M059J (cell line): ENCODE results near the gene TCF19. TPM values are rescaled to one million over a fixed set of nuclear protein-coding genes. Genes with fewer than 3 reads are reported as not detected.
"Not testable (repeated sequence)": the region's sequence is repeated elsewhere in the genome, so short reads cannot be mapped to it uniquely, and the experiment has no call there.

Experiments
- DNase-seq: peaks from one replicate; pipeline ENCODE4 v3.0.0-alpha.2; 2012; ENCODE audit warnings: low read depth
- total RNA-seq: library from RNA; depleted of rRNA; stranded (reverse); fragments of >200 nt; shearing (Covaris generic); gene quantifications from 2 replicates; pipeline ENCODE4 v1.2.3, GENCODE V29; 2014

TCF19 gene
- total RNA-seq, 1 experiment from 2014 or later = 130 TPM

- no peak for DNase-seq
Measured at GRCh38 chr6:31179896-31180295, 21.5 kb downstream of the TCF19 start.

DNA sequence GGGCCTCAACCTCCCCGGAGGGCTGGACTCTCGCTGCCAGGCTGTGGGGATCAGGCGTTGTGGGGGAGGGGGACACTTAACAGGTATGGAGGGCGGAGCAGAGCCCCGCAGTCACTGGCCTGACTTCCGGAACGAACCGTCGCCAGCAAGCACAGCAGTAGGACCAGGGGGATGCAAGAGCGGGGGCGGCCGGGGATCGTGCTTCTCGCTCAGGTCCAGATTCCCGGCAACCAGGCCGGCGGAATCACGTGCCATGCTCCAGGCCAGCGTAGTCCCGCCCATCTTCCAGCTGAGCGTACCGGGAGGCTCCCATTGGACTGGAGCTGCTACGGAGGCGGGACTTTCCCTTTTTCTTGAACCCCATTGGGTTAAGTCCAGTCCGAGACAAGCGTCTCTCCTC, 22.1 kb downstream of the TCF19 start:
- DNase-seq = peak; percentile 94

- not testable (repeated sequence) for DNase-seq
Measured at GRCh38 chr6:31183287-31183686, 24.9 kb downstream of the TCF19 start.

DNA sequence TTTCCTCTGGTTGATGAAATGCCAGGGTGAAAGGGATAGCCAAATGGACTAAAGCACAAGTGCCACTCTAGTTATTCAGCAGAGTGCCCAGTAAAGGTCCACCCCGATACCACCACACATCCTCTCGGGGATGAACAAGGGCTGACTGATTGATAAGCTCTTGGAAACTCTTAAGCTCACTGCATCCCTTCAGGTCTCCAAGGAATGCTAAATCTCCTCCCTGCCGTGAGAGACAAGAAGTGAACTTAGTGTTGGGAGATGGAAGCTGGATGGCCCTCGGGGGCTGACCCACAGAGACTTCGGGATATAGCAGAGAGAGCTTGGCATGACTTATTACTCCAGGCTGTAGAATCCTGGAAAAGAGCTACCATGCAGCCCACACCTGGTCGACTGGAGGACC, 25.5 kb downstream of the TCF19 start:
- not testable (repeated sequence) for DNase-seq

DNA sequence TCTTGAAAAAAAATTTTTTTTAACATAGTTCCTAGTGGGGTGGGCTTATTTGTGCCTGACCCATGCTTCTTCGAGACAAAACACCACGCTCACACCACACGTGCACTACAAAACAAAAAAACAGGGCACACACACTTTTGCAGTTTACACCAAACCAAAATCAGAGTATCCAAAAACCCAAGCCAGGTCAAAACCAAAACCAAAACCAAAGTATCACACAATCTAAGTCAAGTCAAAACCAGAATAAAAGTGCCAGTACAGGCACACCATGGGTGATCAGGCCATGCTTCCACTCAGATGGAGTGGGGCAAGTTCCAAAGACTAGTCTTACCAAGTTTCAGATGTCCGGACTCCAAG, 27.3 kb downstream of the TCF19 start:
- not testable (repeated sequence) for DNase-seq

DNA sequence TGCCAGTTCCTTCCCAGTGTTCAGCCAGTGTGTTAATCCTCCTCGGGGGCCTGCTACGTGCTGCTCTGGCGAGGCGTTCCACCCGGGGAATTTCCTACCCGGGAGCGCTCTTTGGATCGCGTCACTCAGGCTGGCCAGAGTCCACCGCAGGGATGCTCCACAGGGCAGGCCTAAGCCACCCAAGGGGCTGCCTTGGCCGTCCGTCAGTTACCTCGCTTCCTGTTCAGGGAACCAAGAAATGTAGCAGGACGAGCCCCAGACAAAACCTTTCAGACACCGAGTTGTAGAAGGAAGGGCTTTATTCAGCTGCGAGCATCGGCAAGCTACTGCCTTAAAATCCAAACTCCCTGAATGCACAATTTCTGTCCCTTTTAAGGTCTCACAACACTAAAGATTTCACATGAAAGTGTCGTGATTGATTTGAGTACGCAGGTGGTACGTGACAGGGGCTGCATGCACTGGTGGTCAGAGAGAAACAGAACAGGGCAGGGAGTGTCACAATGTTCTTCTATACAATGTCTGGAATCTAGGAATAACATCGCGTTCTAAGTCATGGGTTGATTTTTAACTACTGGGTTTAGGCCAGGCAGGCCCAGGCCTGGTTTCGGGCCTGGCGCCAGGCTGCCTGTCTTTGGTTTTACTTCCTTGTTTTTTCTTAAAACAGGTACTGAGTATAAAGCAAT, 27.8 kb downstream of the TCF19 start:
- DNase-seq = no peak

DNA sequence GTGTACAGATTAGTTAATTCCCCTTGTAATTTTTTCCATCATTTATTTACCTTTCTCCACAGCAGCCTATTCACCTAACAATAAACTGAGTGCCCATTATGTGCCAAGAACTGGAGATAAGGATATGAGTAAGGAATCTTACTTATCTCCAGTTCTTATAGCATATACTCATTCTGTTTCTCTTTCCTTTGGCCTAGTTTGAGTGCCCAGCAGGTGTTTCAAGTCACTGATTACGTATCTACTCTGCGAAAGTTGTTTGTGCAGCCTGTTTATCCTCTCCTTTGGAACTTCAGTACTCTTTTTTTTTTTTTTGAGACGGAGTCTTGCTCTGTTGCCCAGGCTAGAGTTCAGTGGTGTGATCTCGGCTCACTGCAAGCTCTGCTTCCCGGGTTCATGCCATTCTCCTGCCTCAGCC, 29.4 kb downstream of the TCF19 start:
- no peak for DNase-seq

GRCh38 chr6:31189223-31189622, 30.8 kb downstream of the TCF19 start:
- DNase-seq = not testable (repeated sequence)

- DNase-seq = no peak
Measured at GRCh38 chr6:31190488-31190887, 32.1 kb downstream of the TCF19 start.

GRCh38 chr6:31192431-31193105, 34.2 kb downstream of the TCF19 start:
- DNase-seq = peak; percentile 86

GRCh38 chr6:31193206-31193605, 34.8 kb downstream of the TCF19 start:
- DNase-seq = no peak

- DNase-seq = no peak
Measured at GRCh38 chr6:31194061-31194834, 35.9 kb downstream of the TCF19 start.

GRCh38 chr6:31195308-31195979, 37.1 kb downstream of the TCF19 start:
- not testable (repeated sequence) for DNase-seq

GRCh38 chr6:31196251-31197022, 38.0 kb downstream of the TCF19 start:
- not testable (repeated sequence) for DNase-seq

- DNase-seq = peak; percentile 93
Measured at GRCh38 chr6:31197559-31198305, 39.3 kb downstream of the TCF19 start.

DNA sequence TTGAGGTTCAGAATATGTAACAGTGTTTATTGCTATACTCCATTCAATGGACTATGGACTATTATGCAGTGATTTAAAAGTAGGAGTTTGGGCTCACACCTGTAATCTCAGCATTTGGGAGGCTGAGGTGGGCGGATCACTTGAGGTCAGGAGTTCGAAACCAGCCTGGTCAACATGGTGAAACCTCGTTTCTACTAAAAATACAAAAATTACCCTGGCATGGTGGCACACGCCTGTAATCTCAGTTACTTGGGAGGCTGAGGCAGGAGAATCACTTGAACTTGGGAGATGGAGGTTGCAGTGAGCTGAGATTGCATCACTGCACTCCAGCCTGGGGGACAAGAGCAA, 40.7 kb downstream of the TCF19 start:
- not testable (repeated sequence) for DNase-seq

- DNase-seq = peak; percentile 39
Measured at GRCh38 chr6:31202259-31203166, 44.1 kb downstream of the TCF19 start.

DNA sequence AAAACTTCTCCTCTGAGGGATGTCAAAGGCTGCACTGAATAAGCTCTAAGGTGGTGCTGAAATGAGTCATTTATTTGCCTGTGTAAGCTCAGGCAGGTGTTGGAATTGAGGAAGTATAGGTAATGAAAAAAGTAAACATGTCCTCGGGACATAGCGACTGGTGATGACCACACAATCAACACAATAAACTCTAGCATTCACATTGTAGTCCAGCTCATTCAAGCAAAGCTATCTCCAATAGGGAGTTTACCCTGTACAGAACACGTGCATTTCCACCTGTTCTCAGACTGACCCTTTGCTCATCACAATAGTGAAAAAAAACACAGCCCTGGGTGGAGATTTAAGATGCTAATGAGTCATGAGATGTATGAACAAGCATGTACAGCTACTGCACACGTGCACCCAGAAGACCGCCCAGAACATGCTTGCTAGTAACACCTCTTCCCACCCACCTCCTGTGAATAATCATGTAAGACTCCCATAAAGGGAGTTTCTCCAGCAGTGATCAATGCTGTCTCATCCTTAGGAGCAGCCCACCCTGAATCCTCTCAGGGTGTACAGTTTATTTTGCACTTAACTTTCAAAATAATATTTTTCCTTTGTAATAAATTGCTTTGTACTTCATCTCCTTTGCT, 45.1 kb downstream of the TCF19 start:
- peak; percentile 82 for DNase-seq

DNA sequence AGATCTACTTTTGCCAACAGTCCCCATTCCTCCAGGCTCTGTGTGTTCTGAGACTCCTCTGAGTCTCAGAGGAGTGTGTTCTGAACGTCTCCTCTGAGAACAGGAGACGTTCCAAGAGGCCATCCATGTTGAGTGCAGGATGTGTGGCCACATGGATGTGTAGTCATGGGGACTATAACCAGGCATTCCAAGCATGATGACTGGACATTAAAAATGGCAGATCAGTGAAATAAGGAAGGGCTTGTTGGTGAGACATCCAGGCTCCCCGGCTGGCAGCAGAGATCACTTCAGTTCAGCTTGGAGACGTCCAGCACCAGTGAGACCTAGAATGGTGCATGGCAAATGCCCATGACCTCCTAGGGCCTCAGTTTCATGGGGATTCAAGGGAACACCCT, 46.4 kb downstream of the TCF19 start:
- DNase-seq = peak; percentile 66
